ENCODE measurements around the gene CCS.

DNA sequence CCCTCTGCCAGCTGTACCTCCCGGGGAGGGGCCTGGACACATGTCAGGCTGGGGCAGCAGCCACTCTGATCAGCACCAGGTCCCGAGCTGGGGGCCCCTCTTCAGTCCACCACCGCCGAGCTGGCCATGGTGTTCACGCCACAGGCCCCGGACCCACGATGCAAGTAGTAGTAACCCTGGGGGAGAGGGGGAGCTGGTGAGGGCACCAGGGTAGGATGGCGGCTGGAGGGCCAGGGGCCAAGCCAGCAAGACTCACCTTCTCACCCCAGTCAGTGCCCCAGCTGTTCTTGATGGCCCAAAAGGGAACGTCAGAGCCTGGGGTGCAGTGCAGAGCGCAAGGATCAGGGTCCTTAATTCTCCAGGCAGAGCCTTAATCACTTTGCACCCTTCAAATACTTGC, 29.2 kb upstream of the CCS start:
- TF ChIP-seq, protein P1, sequence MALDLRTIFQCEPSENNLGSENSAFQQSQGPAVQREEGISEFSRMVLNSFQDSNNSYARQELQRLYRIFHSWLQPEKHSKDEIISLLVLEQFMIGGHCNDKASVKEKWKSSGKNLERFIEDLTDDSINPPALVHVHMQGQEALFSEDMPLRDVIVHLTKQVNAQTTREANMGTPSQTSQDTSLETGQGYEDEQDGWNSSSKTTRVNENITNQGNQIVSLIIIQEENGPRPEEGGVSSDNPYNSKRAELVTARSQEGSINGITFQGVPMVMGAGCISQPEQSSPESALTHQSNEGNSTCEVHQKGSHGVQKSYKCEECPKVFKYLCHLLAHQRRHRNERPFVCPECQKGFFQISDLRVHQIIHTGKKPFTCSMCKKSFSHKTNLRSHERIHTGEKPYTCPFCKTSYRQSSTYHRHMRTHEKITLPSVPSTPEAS (tag by site-specific recombination; IDR thresholded peaks at IDR 0.05) = no peak
- TF ChIP-seq, protein P2, sequence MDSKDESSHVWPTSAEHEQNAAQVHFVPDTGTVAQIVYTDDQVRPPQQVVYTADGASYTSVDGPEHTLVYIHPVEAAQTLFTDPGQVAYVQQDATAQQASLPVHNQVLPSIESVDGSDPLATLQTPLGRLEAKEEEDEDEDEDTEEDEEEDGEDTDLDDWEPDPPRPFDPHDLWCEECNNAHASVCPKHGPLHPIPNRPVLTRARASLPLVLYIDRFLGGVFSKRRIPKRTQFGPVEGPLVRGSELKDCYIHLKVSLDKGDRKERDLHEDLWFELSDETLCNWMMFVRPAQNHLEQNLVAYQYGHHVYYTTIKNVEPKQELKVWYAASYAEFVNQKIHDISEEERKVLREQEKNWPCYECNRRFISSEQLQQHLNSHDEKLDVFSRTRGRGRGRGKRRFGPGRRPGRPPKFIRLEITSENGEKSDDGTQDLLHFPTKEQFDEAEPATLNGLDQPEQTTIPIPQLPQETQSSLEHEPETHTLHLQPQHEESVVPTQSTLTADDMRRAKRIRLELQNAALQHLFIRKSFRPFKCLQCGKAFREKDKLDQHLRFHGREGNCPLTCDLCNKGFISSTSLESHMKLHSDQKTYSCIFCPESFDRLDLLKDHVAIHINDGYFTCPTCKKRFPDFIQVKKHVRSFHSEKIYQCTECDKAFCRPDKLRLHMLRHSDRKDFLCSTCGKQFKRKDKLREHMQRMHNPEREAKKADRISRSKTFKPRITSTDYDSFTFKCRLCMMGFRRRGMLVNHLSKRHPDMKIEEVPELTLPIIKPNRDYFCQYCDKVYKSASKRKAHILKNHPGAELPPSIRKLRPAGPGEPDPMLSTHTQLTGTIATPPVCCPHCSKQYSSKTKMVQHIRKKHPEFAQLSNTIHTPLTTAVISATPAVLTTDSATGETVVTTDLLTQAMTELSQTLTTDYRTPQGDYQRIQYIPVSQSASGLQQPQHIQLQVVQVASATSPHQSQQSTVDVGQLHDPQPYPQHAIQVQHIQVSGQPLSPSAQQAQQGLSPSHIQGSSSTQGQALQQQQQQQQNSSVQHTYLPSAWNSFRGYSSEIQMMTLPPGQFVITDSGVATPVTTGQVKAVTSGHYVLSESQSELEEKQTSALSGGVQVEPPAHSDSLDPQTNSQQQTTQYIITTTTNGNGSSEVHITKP (tag by site-specific recombination; IDR thresholded peaks at IDR 0.05) = no peak
- TF ChIP-seq CTCF (tag by site-specific recombination; IDR thresholded peaks at IDR 0.05) (no peak), ZNF274 (IDR thresholded peaks at IDR 0.05; ENCODE audit: low read length) (no peak), ZNF274 (tag by site-specific recombination; IDR thresholded peaks at IDR 0.05; ENCODE audit: borderline replicate concordance) (no peak), SP2 (tag by site-specific recombination; IDR thresholded peaks at IDR 0.05) (no peak), ZBTB7A (tag by site-specific recombination; IDR thresholded peaks at IDR 0.05; ENCODE audit: low read depth) (no peak), TCF7L2 (IDR thresholded peaks at IDR 0.05; ENCODE audit: borderline replicate concordance, low read depth, low read length) (no peak), ZIC2 (tag by site-specific recombination; IDR thresholded peaks at IDR 0.05) (no peak), ZNF626 (tag by site-specific recombination; IDR thresholded peaks at IDR 0.05) (no peak)
